ENCODE data around the gene GTF3C6. TPM values are rescaled to one million over a fixed set of nuclear protein-coding genes. Genes with fewer than 3 reads are reported as not detected.
A peak's percentile ranks its signal among the peaks of the same experiment; 100 is the strongest.
"Not testable (repeated sequence)": the region's sequence is repeated elsewhere in the genome, so short reads cannot be mapped to it uniquely, and the experiment has no call there.

Gene GTF3C6
- total RNA-seq, 1 donor from 2014 or later: 77.0 TPM

GRCh38 chr6:110979565-110980101, 21.1 kb downstream of the GTF3C6 start:
- DNase-seq (ENCODE audit: low spot score): no peak

GRCh38 chr6:110980227-110980626, 21.7 kb downstream of the GTF3C6 start:
- DNase-seq (ENCODE audit: low spot score): no peak

- DNase-seq (ENCODE audit: low spot score): no peak
Measured at GRCh38 chr6:110980648-110981047, 22.1 kb downstream of the GTF3C6 start.

- no peak for DNase-seq (ENCODE audit: low spot score)
Measured at GRCh38 chr6:110981202-110981600, 22.7 kb downstream of the GTF3C6 start.

GRCh38 chr6:110990840-110991576, 32.5 kb downstream of the GTF3C6 start:
- DNase-seq (ENCODE audit: low spot score): no peak

GRCh38 chr6:110996691-110997090, 38.2 kb downstream of the GTF3C6 start:
- no peak for DNase-seq (ENCODE audit: low spot score)

GRCh38 chr6:110999634-111000270, 41.2 kb downstream of the GTF3C6 start:
- peak; percentile 46 for DNase-seq (ENCODE audit: low spot score)

GRCh38 chr6:111002350-111002749, 43.8 kb downstream of the GTF3C6 start:
- no peak for DNase-seq (ENCODE audit: low spot score)

- DNase-seq (ENCODE audit: low spot score): peak; percentile 75
Measured at GRCh38 chr6:111011360-111012142, 53.0 kb downstream of the GTF3C6 start.

- DNase-seq (ENCODE audit: low spot score): no peak
Measured at GRCh38 chr6:111012143-111012452, 53.6 kb downstream of the GTF3C6 start.

GRCh38 chr6:111012520-111012919, 54.0 kb downstream of the GTF3C6 start:
- DNase-seq (ENCODE audit: low spot score): not testable (repeated sequence)

GRCh38 chr6:111013144-111013915, 54.8 kb downstream of the GTF3C6 start:
- peak; percentile 86 for DNase-seq (ENCODE audit: low spot score)

GRCh38 chr6:111015389-111016124, 57.1 kb downstream of the GTF3C6 start:
- DNase-seq (ENCODE audit: low spot score): peak; percentile 96

GRCh38 chr6:111017241-111017640, 58.7 kb downstream of the GTF3C6 start:
- DNase-seq (ENCODE audit: low spot score): not testable (repeated sequence)

Other genes with a start within 250 kb of the GTF3C6 start
- gene CDK19, start 143.2 kb upstream of the GTF3C6 start, total RNA-seq (ENCODE audit: insufficient read depth, low replicate concordance): 18.8 TPM
- 70.1 TPM for gene AMD1, start 83.9 kb upstream of the GTF3C6 start, total RNA-seq (ENCODE audit: insufficient read depth, low replicate concordance)
- gene RPF2, start 23.3 kb downstream of the GTF3C6 start, total RNA-seq (ENCODE audit: insufficient read depth, low replicate concordance): 24.8 TPM
- gene SLC16A10, start 128.8 kb downstream of the GTF3C6 start, total RNA-seq (ENCODE audit: insufficient read depth, low replicate concordance): 36.8 TPM

Data from umbilical cord (tissue), 2 donors.